SK-N-SH treated with all-trans-retinoic acid at 6 μM for 48 hours (cell line): ENCODE results near the gene STX10.

ENCODE experiments used
- ATAC-seq: fragments of 200-7000 bp; cut with Tn5 transposase; 3 replicates; pipeline ENCODE4 v1.9.1; 2020; ENCODE audit warnings: mild to moderate bottlenecking, moderate library complexity
- ARNTL ChIP-seq: fragments of 450-650 bp; formaldehyde crosslinking; IDR thresholded peaks from 2 replicates; pipeline ENCODE4 v1.5.0; 2020; ENCODE audit warnings: low read depth, mild to moderate bottlenecking, moderate library complexity, borderline replicate concordance
- BACH2 ChIP-seq: fragments of 250-450 bp; sonication (Bioruptor Pico); IDR thresholded peaks from 2 replicates; pipeline ENCODE4 v1.9.0; 2021; ENCODE audit warnings: mild to moderate bottlenecking, borderline replicate concordance
- CREB5 ChIP-seq: fragments of 250-450 bp; sonication (Bioruptor Pico); IDR thresholded peaks from 2 replicates; pipeline ENCODE4 v1.5.1; 2020; ENCODE audit warnings: low read depth, mild to moderate bottlenecking, moderate library complexity
- CSDC2 ChIP-seq: fragments of 250-450 bp; sonication (Bioruptor Pico); IDR thresholded peaks from 2 replicates; pipeline ENCODE4 v1.5.0; 2020; ENCODE audit warnings: mild to moderate bottlenecking, moderate library complexity
- ESRRG ChIP-seq: fragments of 250-450 bp; sonication (Bioruptor Pico); IDR thresholded peaks from 2 replicates; pipeline ENCODE4 v1.6.1; 2021; ENCODE audit warnings: mild to moderate bottlenecking
- GLIS3 ChIP-seq: fragments of 250-450 bp; sonication (Bioruptor Pico); IDR thresholded peaks from 2 replicates; pipeline ENCODE4 v1.5.0; 2020; ENCODE audit warnings: mild to moderate bottlenecking, moderate library complexity
- OSR1 ChIP-seq: fragments of 250-450 bp; sonication (Bioruptor Pico); IDR thresholded peaks from 2 replicates; pipeline ENCODE4 v1.8.0; 2022; ENCODE audit warnings: moderate library complexity, mild to moderate bottlenecking, inconsistent platforms
- PATZ1 ChIP-seq: fragments of 250-450 bp; sonication (Bioruptor Pico); IDR thresholded peaks from 2 replicates; pipeline ENCODE4 v1.8.0; 2020; ENCODE audit warnings: mild to moderate bottlenecking, moderate library complexity, borderline replicate concordance
- RARB ChIP-seq: fragments of 250-450 bp; sonication (Bioruptor Pico); IDR thresholded peaks from 2 replicates; pipeline ENCODE4 v1.8.0; 2021; ENCODE audit warnings: mild to moderate bottlenecking, moderate library complexity
- SNAI2 ChIP-seq: fragments of 250-450 bp; sonication (Bioruptor Pico); IDR thresholded peaks from 2 replicates; pipeline ENCODE4 v1.5.0; 2020; ENCODE audit warnings: mild to moderate bottlenecking, moderate library complexity
- TCF4 ChIP-seq: fragments of 250-450 bp; sonication (Bioruptor Pico); IDR thresholded peaks from 2 replicates; pipeline ENCODE4 v1.8.0; 2021; ENCODE audit warnings: mild to moderate bottlenecking, moderate library complexity, borderline replicate concordance
- TSHZ2 ChIP-seq: fragments of 250-450 bp; sonication (Bioruptor Pico); IDR thresholded peaks from 2 replicates; pipeline ENCODE4 v1.5.0; 2020; ENCODE audit warnings: mild to moderate bottlenecking, moderate library complexity
- ZC3H10 ChIP-seq: fragments of 250-450 bp; sonication (Bioruptor Pico); IDR thresholded peaks from 2 replicates; pipeline ENCODE4 v1.5.1; 2021; ENCODE audit warnings: mild to moderate bottlenecking, moderate library complexity
- ZFP3 ChIP-seq: fragments of 250-450 bp; sonication (Bioruptor Pico); IDR thresholded peaks from 2 replicates; pipeline ENCODE4 v1.5.0; 2020; ENCODE audit warnings: mild to moderate bottlenecking, moderate library complexity
- ZFP30 ChIP-seq: fragments of 450-650 bp; formaldehyde crosslinking; IDR thresholded peaks from 2 replicates; pipeline ENCODE4 v1.5.0; 2022; ENCODE audit warnings: mild to moderate bottlenecking, moderate library complexity
- ZNF565 ChIP-seq: fragments of 450-650 bp; formaldehyde crosslinking; conservative IDR thresholded peaks from 2 replicates; pipeline ENCODE4 v1.5.0; 2020; ENCODE audit warnings: low read depth, mild to moderate bottlenecking, moderate library complexity
- ZNF70 ChIP-seq: fragments of 450-650 bp; formaldehyde crosslinking; IDR thresholded peaks from 2 replicates; pipeline ENCODE4 v1.5.0; 2020; ENCODE audit warnings: mild to moderate bottlenecking, moderate library complexity
- TF ChIP-seq, protein P1 (sequence below): fragments of 250-450 bp; sonication (Bioruptor Pico); IDR thresholded peaks from 2 replicates; pipeline ENCODE4 v1.8.0; 2021; ENCODE audit warnings: low read depth, mild to moderate bottlenecking, moderate library complexity, borderline replicate concordance
- TF ChIP-seq, protein P2 (sequence below): fragments of 250-450 bp; sonication (Bioruptor Pico); IDR thresholded peaks from 2 replicates; pipeline ENCODE4 v1.5.1; 2021; ENCODE audit warnings: mild to moderate bottlenecking, moderate library complexity

STX10 gene

GRCh38 chr19:13162724-13163608, 12.8 kb upstream of the STX10 start:
- peak; percentile 76 for ATAC-seq
- TF ChIP-seq SNAI2 (CRISPR knock-in tag) = no peak
- 0 out of 2 replicates have a peak, but pooled peaks have one; percentile 20 for TF ChIP-seq PATZ1 (CRISPR knock-in tag)
- TF ChIP-seq, all 23 proteins: peak for 1

GRCh38 chr19:13160557-13160956, 10.4 kb upstream of the STX10 start:
- ATAC-seq = no peak
- TF ChIP-seq RARB = no peak
- no peak for TF ChIP-seq ZC3H10

GRCh38 chr19:13159713-13160112, 9.5 kb upstream of the STX10 start:
- TF ChIP-seq BACH2 (CRISPR knock-in tag) = no peak
- TF ChIP-seq ZNF70 (CRISPR knock-in tag) = no peak
- no peak for TF ChIP-seq PATZ1 (CRISPR knock-in tag)
- TF ChIP-seq OSR1 (CRISPR knock-in tag) = no peak
- no peak for TF ChIP-seq ZNF565 (CRISPR knock-in tag)
- TF ChIP-seq ARNTL (CRISPR knock-in tag) = no peak
- no peak for TF ChIP-seq RARB
- TF ChIP-seq CSDC2 (CRISPR knock-in tag) = no peak
- no peak for TF ChIP-seq ZFP30 (CRISPR knock-in tag)
- TF ChIP-seq, protein P1, sequence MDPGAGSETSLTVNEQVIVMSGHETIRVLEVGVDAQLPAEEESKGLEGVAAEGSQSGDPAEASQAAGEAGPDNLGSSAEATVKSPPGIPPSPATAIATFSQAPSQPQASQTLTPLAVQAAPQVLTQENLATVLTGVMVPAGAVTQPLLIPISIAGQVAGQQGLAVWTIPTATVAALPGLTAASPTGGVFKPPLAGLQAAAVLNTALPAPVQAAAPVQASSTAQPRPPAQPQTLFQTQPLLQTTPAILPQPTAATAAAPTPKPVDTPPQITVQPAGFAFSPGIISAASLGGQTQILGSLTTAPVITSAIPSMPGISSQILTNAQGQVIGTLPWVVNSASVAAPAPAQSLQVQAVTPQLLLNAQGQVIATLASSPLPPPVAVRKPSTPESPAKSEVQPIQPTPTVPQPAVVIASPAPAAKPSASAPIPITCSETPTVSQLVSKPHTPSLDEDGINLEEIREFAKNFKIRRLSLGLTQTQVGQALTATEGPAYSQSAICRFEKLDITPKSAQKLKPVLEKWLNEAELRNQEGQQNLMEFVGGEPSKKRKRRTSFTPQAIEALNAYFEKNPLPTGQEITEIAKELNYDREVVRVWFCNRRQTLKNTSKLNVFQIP = no peak
- TF ChIP-seq ZC3H10 = no peak
- no peak for TF ChIP-seq TCF4 (CRISPR knock-in tag)
- TF ChIP-seq GLIS3 (CRISPR knock-in tag) = no peak
- TF ChIP-seq ESRRG = no peak
- no peak for TF ChIP-seq ZFP3 (CRISPR knock-in tag)
- TF ChIP-seq, protein P2, sequence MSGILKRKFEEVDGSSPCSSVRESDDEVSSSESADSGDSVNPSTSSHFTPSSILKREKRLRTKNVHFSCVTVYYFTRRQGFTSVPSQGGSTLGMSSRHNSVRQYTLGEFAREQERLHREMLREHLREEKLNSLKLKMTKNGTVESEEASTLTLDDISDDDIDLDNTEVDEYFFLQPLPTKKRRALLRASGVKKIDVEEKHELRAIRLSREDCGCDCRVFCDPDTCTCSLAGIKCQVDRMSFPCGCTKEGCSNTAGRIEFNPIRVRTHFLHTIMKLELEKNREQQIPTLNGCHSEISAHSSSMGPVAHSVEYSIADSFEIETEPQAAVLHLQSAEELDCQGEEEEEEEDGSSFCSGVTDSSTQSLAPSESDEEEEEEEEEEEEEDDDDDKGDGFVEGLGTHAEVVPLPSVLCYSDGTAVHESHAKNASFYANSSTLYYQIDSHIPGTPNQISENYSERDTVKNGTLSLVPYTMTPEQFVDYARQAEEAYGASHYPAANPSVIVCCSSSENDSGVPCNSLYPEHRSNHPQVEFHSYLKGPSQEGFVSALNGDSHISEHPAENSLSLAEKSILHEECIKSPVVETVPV (CRISPR knock-in tag) = no peak
- no peak for TF ChIP-seq TSHZ2 (CRISPR knock-in tag)
- TF ChIP-seq CREB5 = no peak
- ATAC-seq = no peak
